Measurements from ENCODE around the gene BOC. TPM values are rescaled to one million over a fixed set of nuclear protein-coding genes. Genes with fewer than 3 reads are reported as not detected.

The BOC gene
- total and polyA plus RNA-seq, 2 of the 8 experiments (the other 6 are each of a cell fraction or from before 2014, with no cell fraction given) = 6.9 to 9.3 TPM

DNA sequence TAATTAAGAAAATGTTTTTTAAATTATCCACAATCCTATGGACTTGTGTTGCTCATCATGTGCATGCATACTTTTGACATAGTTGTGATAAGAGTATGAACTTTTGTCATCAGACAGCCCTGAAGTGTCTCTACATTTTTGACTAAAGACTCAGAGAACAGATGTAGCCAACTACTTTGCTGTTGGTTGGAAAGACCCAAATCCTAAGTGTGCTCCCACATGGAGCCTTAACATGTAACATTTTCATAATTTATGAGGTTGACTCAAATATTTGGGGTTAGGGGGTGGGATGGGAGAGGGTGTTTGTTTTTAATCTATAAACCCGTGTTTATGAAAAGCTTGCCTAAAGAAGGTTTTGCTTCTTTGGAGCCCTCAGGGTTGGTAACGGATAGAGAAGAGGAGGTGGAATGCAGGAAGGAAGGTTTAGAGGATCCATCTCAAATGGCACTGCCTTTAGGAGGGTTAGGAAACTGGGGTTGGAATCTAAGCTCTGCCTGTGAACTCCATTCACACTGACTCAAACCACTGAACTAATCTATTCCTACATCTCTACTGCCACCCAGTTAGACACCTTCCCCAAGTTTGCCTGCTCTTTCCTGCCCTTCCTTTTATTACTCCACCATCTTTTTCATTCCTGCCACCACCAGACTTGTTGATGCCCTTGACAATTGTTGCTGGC lies 3.7 kb downstream of the BOC start:
- Histone ChIP-seq H2BK12ac (ENCODE audit: low read depth, low read length) (no peak overlapping the region), H2AK5ac (ENCODE audit: low read depth, low read length) (no peak overlapping the region), H3K18ac (ENCODE audit: extremely low read depth, low read length) (no peak overlapping the region), H3K4me3 (ENCODE audit: extremely low read depth in 1 of 4, insufficient read depth in 2 of 4, low read depth in 3 of 4, low read length in 4 of 4) (no peak overlapping the region), H2BK120ac (replicated peaks; ENCODE audit: low read depth, low read length) (no peak overlapping the region), H3K36me3 (ENCODE audit: control insufficient read depth in 2 of 4, insufficient read depth in 4 of 4, low read length in 3 of 4) (peaks cover 0 to 3% (median 0%) of the 10 kb centered on the region in 4 experiments; a peak in 1 of 8 replicates), H3K56ac (replicated peaks; ENCODE audit: insufficient read length, low read depth, low read length) (no peak overlapping the region), H3K27me3 (replicated peaks in 1 of 4; ENCODE audit: control insufficient read depth in 3 of 4, extremely low read depth in 1 of 4, insufficient read depth in 3 of 4, low read length in 3 of 4) (peaks cover 0 to 21% (median 15%) of the 10 kb centered on the region in 4 experiments; a peak in 6 of 7 replicates), H3K27ac (ENCODE audit: low read depth, low read length) (no peak overlapping the region), H3K9me3 (ENCODE audit: insufficient read depth in 2 of 2, low read depth in 1 of 2, low read length in 1 of 2) (no peaks in the 10 kb centered on the region), H3K14ac (ENCODE audit: insufficient read length) (no peak overlapping the region), H4K91ac (replicated peaks; ENCODE audit: insufficient read length, low read length) (no peak overlapping the region), H3K79me1 (ENCODE audit: low read depth, low read length) (no peaks in the 10 kb centered on the region), H4K5ac (ENCODE audit: insufficient read length, low read depth, low read length) (no peak overlapping the region), H3K9ac (replicated peaks in 1 of 4; ENCODE audit: extremely low read depth in 1 of 4, low read depth in 3 of 4, low read length in 3 of 4) (no peak overlapping the region), H3K4me2 (ENCODE audit: insufficient read depth in 1 of 2, low read depth in 2 of 2, low read length in 2 of 2) (no peak overlapping the region), H3K23ac (ENCODE audit: insufficient read length) (no peak overlapping the region), H3K4me1 (replicated peaks in 1 of 4; ENCODE audit: control insufficient read depth in 3 of 4, insufficient read depth in 4 of 4, low read length in 3 of 4) (peaks cover 7 to 19% (median 9%) of the 10 kb centered on the region in 4 experiments; a peak in 6 of 7 replicates), H3K4ac (replicated peaks; ENCODE audit: insufficient read length, low read depth, low read length) (no peak overlapping the region), H2BK15ac (ENCODE audit: low read length) (no peak overlapping the region; the same call in 1 of the 2 replicates), H3K79me2 (ENCODE audit: control insufficient read depth in 1 of 2, insufficient read depth in 2 of 2, low read length in 2 of 2) (0 out of 4 replicates have a peak, but pooled peaks cover 0 to 4% of the 10 kb centered on the region in 2 experiments), H4K8ac (ENCODE audit: extremely low read depth, insufficient read depth, low read length) (no peak overlapping the region), H4K20me1 (replicated peaks in 1 of 2; ENCODE audit: control insufficient read depth in 1 of 2, insufficient read depth in 2 of 2, low read length in 2 of 2) (no peaks in the 10 kb centered on the region), H2BK20ac (ENCODE audit: low read length) (no peak overlapping the region), H3K23me2 (ENCODE audit: low read depth, low read length) (peaks cover 23% of the 10 kb centered on the region), H2AFZ (ENCODE audit: low read length) (no peak overlapping the region), H2BK5ac (ENCODE audit: low read depth, low read length) (no peak overlapping the region)
- FAIRE-seq = no peak
- POLR2A ChIA-PET (ENCODE audit: partially characterized antibody) = interaction anchor here (0.8 kb wide), 1 partner anchor 28 kb away, joined by 3 read pairs; no protein-coding TSS in a partner anchor
- DNase-seq (ENCODE audit: low read depth in 1 of 2, low spot score in 2 of 2) = no peak
- TF ChIP-seq HDAC2 (IDR thresholded peaks at IDR 0.05; ENCODE audit: borderline replicate concordance in 1 of 2, low read depth in 2 of 2, low read length in 2 of 2) = no peak
- TF ChIP-seq RBBP5 (IDR thresholded peaks at IDR 0.05; ENCODE audit: borderline replicate concordance, low read depth, low read length) = no peak
- no peak for TF ChIP-seq MAFK (IDR thresholded peaks at IDR 0.05; ENCODE audit: low read depth, low read length)
- TF ChIP-seq EZH2 (IDR thresholded peaks at IDR 0.05; ENCODE audit: low read depth, low read length, severe bottlenecking) = no peak
- TF ChIP-seq SIRT6 (IDR thresholded peaks at IDR 0.05; ENCODE audit: low read length) = no peak
- no peak for TF ChIP-seq RXRA (IDR thresholded peaks at IDR 0.05; ENCODE audit: insufficient read depth, low read depth, low read length)
- TF ChIP-seq, protein P1, sequence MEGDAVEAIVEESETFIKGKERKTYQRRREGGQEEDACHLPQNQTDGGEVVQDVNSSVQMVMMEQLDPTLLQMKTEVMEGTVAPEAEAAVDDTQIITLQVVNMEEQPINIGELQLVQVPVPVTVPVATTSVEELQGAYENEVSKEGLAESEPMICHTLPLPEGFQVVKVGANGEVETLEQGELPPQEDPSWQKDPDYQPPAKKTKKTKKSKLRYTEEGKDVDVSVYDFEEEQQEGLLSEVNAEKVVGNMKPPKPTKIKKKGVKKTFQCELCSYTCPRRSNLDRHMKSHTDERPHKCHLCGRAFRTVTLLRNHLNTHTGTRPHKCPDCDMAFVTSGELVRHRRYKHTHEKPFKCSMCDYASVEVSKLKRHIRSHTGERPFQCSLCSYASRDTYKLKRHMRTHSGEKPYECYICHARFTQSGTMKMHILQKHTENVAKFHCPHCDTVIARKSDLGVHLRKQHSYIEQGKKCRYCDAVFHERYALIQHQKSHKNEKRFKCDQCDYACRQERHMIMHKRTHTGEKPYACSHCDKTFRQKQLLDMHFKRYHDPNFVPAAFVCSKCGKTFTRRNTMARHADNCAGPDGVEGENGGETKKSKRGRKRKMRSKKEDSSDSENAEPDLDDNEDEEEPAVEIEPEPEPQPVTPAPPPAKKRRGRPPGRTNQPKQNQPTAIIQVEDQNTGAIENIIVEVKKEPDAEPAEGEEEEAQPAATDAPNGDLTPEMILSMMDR (IDR thresholded peaks at IDR 0.05; ENCODE audit: control extremely low read depth in 1 of 3, insufficient read depth in 1 of 3, low read depth in 1 of 3, low read length in 3 of 3) = no peak
- TF ChIP-seq ZNF274 (IDR thresholded peaks at IDR 0.05; ENCODE audit: borderline replicate concordance, extremely low read depth, low read length) = no peak
- no peak for TF ChIP-seq CHD1 (IDR thresholded peaks at IDR 0.05; ENCODE audit: low read depth, low read length)
- WGBS, 2 experiments (ENCODE audit: extremely low coverage in 1 of 2, insufficient coverage in 1 of 2, insufficient read length in 1 of 2, insufficient replicate concordance in 2 of 2, low coverage in 1 of 2, low lambda C conversion rate in 2 of 2, missing lambda C conversion rate in 1 of 2) = 79% methylated on average over 2 of the region's 2 CpGs; no CpG with 5 or more reads in 1 of the 2 experiments
- CTCF ChIA-PET (ENCODE audit: partially characterized antibody) = interaction anchor here (0.6 to 3.0 kb wide), 8 partner anchors 9 to 74 kb away, joined by 3 to 9 read pairs (median 4); no protein-coding TSS in a partner anchor
